T-helper 1 cell (primary cell): Measurements from ENCODE around the gene LITAF.
A peak's percentile ranks its signal among the peaks of the same experiment; 100 is the strongest.
"Not testable (repeated sequence)": the region's sequence is repeated elsewhere in the genome, so short reads cannot be mapped to it uniquely, and the experiment has no call there.

ENCODE experiments used
- DNase-seq, 5 donors: peaks; one replicate each; pipeline ENCODE4 v3.0.0-alpha.2; 2012 to 2020

Gene LITAF

GRCh38 chr16:11620243-11621003 lies 33.7 kb upstream of the LITAF start:
- no peak for DNase-seq

GRCh38 chr16:11619327-11619851 lies 32.7 kb upstream of the LITAF start:
- DNase-seq = peak in 1 of 5 donors; percentile 83

- no peak for DNase-seq
Observed at GRCh38 chr16:11618107-11618717, 31.5 kb upstream of the LITAF start.

GRCh38 chr16:11615748-11616447 lies 29.2 kb upstream of the LITAF start:
- DNase-seq = no peak

GRCh38 chr16:11614587-11615175 lies 28.0 kb upstream of the LITAF start:
- DNase-seq = no peak

GRCh38 chr16:11613381-11614303 lies 26.9 kb upstream of the LITAF start:
- peak in 1 of 5 donors; percentile 49 for DNase-seq

GRCh38 chr16:11612665-11613025 lies 25.9 kb upstream of the LITAF start:
- DNase-seq = no peak

GRCh38 chr16:11611871-11612664 lies 25.3 kb upstream of the LITAF start:
- no peak for DNase-seq

- no peak for DNase-seq
Observed at GRCh38 chr16:11610580-11610979, 23.9 kb upstream of the LITAF start.

- DNase-seq = no peak
Observed at GRCh38 chr16:11610121-11610505, 23.4 kb upstream of the LITAF start.

- DNase-seq = no peak
Observed at GRCh38 chr16:11609474-11610120, 22.9 kb upstream of the LITAF start.

- DNase-seq = no peak
Observed at GRCh38 chr16:11605891-11606290, 19.2 kb upstream of the LITAF start.

GRCh38 chr16:11605564-11605886 lies 18.8 kb upstream of the LITAF start:
- no peak for DNase-seq

GRCh38 chr16:11604783-11605563 lies 18.3 kb upstream of the LITAF start:
- no peak for DNase-seq

- DNase-seq = not testable (repeated sequence)
Observed at GRCh38 chr16:11604296-11604695, 17.6 kb upstream of the LITAF start.

GRCh38 chr16:11603331-11603750 lies 16.6 kb upstream of the LITAF start:
- no peak for DNase-seq

- DNase-seq = no peak
Observed at GRCh38 chr16:11602321-11602720, 15.6 kb upstream of the LITAF start.

- DNase-seq = no peak
Observed at GRCh38 chr16:11601911-11602310, 15.2 kb upstream of the LITAF start.

GRCh38 chr16:11601425-11601824 lies 14.7 kb upstream of the LITAF start:
- DNase-seq = no peak

GRCh38 chr16:11599579-11599978 lies 12.9 kb upstream of the LITAF start:
- no peak for DNase-seq
